GM23338 (cell line): ENCODE results near the gene OR8B8. TPM values are rescaled to one million over a fixed set of nuclear protein-coding genes. Genes with fewer than 3 reads are reported as not detected.

Source experiments
- ATAC-seq: fragments of 200-7000 bp; cut with Tn5 transposase; 3 replicates; pipeline ENCODE4 v1.9.1; 2020
- DNase-seq: peaks from one replicate; pipeline ENCODE4 v3.0.0-alpha.2; 2015; ENCODE audit warnings: low spot score
- H2AFZ ChIP-seq: fragments of 200-600 bp; sonication (generic); 2 replicates; pipeline ENCODE4 v1.8.0; 2016; ENCODE audit warnings: antibody characterized with exemption, mild to moderate bottlenecking, moderate library complexity
- H3F3A ChIP-seq: fragments of 200-600 bp; sonication (generic); replicated peaks from 2 replicates; pipeline ENCODE4 v1.8.0; 2017; ENCODE audit warnings: antibody characterized with exemption, mixed run types, low read depth
- H3K27ac ChIP-seq: fragments of 200-600 bp; sonication (generic); 2 replicates; pipeline ENCODE4 v1.6.1; 2016; ENCODE audit warnings: low read depth
- H3K27me3 ChIP-seq: fragments of 200-600 bp; sonication (generic); 2 replicates; pipeline ENCODE4 v1.8.0; 2016; ENCODE audit warnings: mild to moderate bottlenecking, mixed run types, moderate library complexity; ENCODE audit not compliant: insufficient read depth
- H3K36me3 ChIP-seq: fragments of 200-600 bp; sonication (generic); 2 replicates; pipeline ENCODE4 v1.8.0; 2016; ENCODE audit warnings: mild to moderate bottlenecking; ENCODE audit not compliant: insufficient read depth
- H3K4me1 ChIP-seq: fragments of 200-600 bp; sonication (generic); 2 replicates; pipeline ENCODE4 v1.8.0; 2016; ENCODE audit warnings: mild to moderate bottlenecking, moderate library complexity; ENCODE audit not compliant: insufficient read depth
- H3K4me2 ChIP-seq: fragments of 200-600 bp; sonication (generic); 2 replicates; pipeline ENCODE4 v1.7.1; 2017; ENCODE audit warnings: mixed run types
- H3K4me3 ChIP-seq: fragments of 200-600 bp; sonication (generic); 2 replicates; pipeline ENCODE4 v1.6.1; 2016; ENCODE audit warnings: mixed run types
- H3K79me2 ChIP-seq: fragments of 200-600 bp; sonication (generic); replicated peaks from 2 replicates; pipeline ENCODE4 v1.8.0; 2017; ENCODE audit warnings: mild to moderate bottlenecking; ENCODE audit not compliant: insufficient read depth
- H3K9me2 ChIP-seq: fragments of 200-600 bp; sonication (generic); 2 replicates; pipeline ENCODE4 v1.8.0; 2017; ENCODE audit not compliant: insufficient read depth
- H4K20me1 ChIP-seq: fragments of 200-600 bp; sonication (generic); replicated peaks from 2 replicates; pipeline ENCODE4 v1.8.0; 2017; ENCODE audit warnings: mild to moderate bottlenecking; ENCODE audit not compliant: insufficient read depth
- H3K27ac Mint-ChIP-seq: 2 replicates; pipeline ENCODE4 v1.8.0; 2020; ENCODE audit warnings: inconsistent platforms, mild to moderate bottlenecking, moderate library complexity, mixed read lengths
- H3K27me3 Mint-ChIP-seq: 3 replicates; pipeline ENCODE4 v1.8.0; 2022; ENCODE audit warnings: low read depth, mild to moderate bottlenecking, moderate library complexity, mixed read lengths, inconsistent platforms; ENCODE audit not compliant: insufficient read depth, poor library complexity
- H3K36me3 Mint-ChIP-seq: 3 replicates; pipeline ENCODE4 v1.8.0; 2021; ENCODE audit warnings: low read depth, mild to moderate bottlenecking, inconsistent platforms, moderate library complexity, mixed read lengths
- H3K4me1 Mint-ChIP-seq: 3 replicates; pipeline ENCODE4 v1.8.0; 2020; ENCODE audit warnings: mild to moderate bottlenecking, inconsistent platforms, mixed read lengths
- H3K4me3 Mint-ChIP-seq: 3 replicates; pipeline ENCODE4 v1.8.0; 2021; ENCODE audit warnings: moderate library complexity, mild to moderate bottlenecking, inconsistent platforms, mixed read lengths
- H3K9me3 Mint-ChIP-seq: 3 replicates; pipeline ENCODE4 v1.8.0; 2020; ENCODE audit warnings: moderate library complexity, mild to moderate bottlenecking, inconsistent platforms, mixed read lengths
- CREB1 ChIP-seq: fragments of 250-450 bp; sonication (Bioruptor Pico); IDR thresholded peaks from 2 replicates; pipeline ENCODE4 v1.5.0; 2020; ENCODE audit warnings: low read depth, mild to moderate bottlenecking, moderate library complexity
- CTCF ChIP-seq, 2 experiments: fragments of 200-600 bp in 1 of 2; sonication (generic) in 1 of 2; conservative IDR thresholded peaks; 2 replicates each; pipeline versions ENCODE4 v1.5.1 to v1.6.1; 2016 to 2017; ENCODE audit warnings: antibody characterized with exemption in 2 of 2, low read depth in 2 of 2, mild to moderate bottlenecking in 2 of 2, moderate library complexity in 1 of 2
- ETS1 ChIP-seq: IDR thresholded peaks from 2 replicates; pipeline ENCODE4 v1.6.1; 2016; ENCODE audit warnings: antibody characterized with exemption
- EZH2phosphoT487 ChIP-seq: fragments of 200-600 bp; sonication (generic); IDR thresholded peaks from one replicate; pipeline ENCODE4 v1.8.1; 2018; ENCODE audit warnings: antibody characterized with exemption; ENCODE audit not compliant: unreplicated experiment
- STAT1 ChIP-seq: IDR thresholded peaks from one replicate; pipeline ENCODE4 v1.6.1; 2016; ENCODE audit warnings: antibody characterized with exemption; ENCODE audit not compliant: unreplicated experiment
- ZNF114 ChIP-seq: fragments of 250-450 bp; sonication (Bioruptor Pico); IDR thresholded peaks from 2 replicates; pipeline ENCODE4 v1.5.0; 2020; ENCODE audit warnings: mild to moderate bottlenecking, moderate library complexity
- ZNF331 ChIP-seq: fragments of 250-450 bp; sonication (Bioruptor Pico); IDR thresholded peaks from 2 replicates; pipeline ENCODE4 v1.5.0; 2020; ENCODE audit warnings: low read depth, mild to moderate bottlenecking, moderate library complexity
- ZNF462 ChIP-seq: fragments of 250-450 bp; sonication (Bioruptor Pico); IDR thresholded peaks from 2 replicates; pipeline ENCODE4 v1.5.0; 2020; ENCODE audit warnings: mild to moderate bottlenecking, moderate library complexity
- polyA plus RNA-seq: library from polyadenylated mRNA; unstranded; fragments of >200 nt; fragmentation: Nextera tagmentation; extraction: Ambion mirVana; gene quantifications from 2 replicates; pipeline ENCODE4 v1.2.1, GENCODE V29; 2016
- total RNA-seq: library from RNA; depleted of rRNA; stranded (reverse); fragments of >200 nt; shearing (Covaris generic); gene quantifications from 2 replicates; pipeline ENCODE4 v1.2.3, GENCODE V29; 2014

Gene OR8B8
- total and polyA plus RNA-seq, 2 experiments from 2014 or later = not detected

- H3K4me1 ChIP-seq = peaks cover 14% of the 10 kb centered on the region; the same call in 1 of the 2 replicates
- DNase-seq (peak; percentile 66), ATAC-seq (peak; percentile 65)
- H3K27ac ChIP-seq = no peak overlapping the region
- H3K9me2 ChIP-seq = peaks cover 5% of the 10 kb centered on the region
- H3K4me2 ChIP-seq = no peak overlapping the region
- no peak for TF ChIP-seq EZH2phosphoT487
- TF ChIP-seq STAT1 = no peak
- no peak for TF ChIP-seq ZNF331 (CRISPR knock-in tag)
- peak; percentile 13 to 30; a peak in 2 of 4 replicates for TF ChIP-seq CTCF (conservative IDR thresholded peaks at IDR 0.05; ENCODE audit: low read depth in 2 of 2)
- TF ChIP-seq CREB1 (CRISPR knock-in tag) = no peak
- TF ChIP-seq ZNF114 (CRISPR knock-in tag) = no peak
- Mint-ChIP-seq H3K27me3 (no peaks in the 10 kb centered on the region), H3K9me3 (peaks cover 3% of the 10 kb centered on the region; the same call in 1 of the 3 replicates), H3K4me3 (no peak overlapping the region), H3K36me3 (no peaks in the 10 kb centered on the region), H3K27ac (no peak overlapping the region), H3K4me1 (peaks cover 26% of the 10 kb centered on the region)
- H3K36me3 ChIP-seq = no peaks in the 10 kb centered on the region
- H4K20me1 ChIP-seq = no peaks in the 10 kb centered on the region
- no peaks in the 10 kb centered on the region for H3F3A ChIP-seq
- no peaks in the 10 kb centered on the region for H3K79me2 ChIP-seq
- H2AFZ ChIP-seq = no peak overlapping the region
- no peaks in the 10 kb centered on the region; the same call in 1 of the 2 replicates for H3K27me3 ChIP-seq
- no peak overlapping the region for H3K4me3 ChIP-seq
Measured at GRCh38 chr11:124483422-124483821, 37.9 kb upstream of the OR8B8 start.

- H3K79me2 ChIP-seq = no peaks in the 10 kb centered on the region
- Mint-ChIP-seq H3K27ac (peak overlapping the region; percentile 16; the same call in 1 of the 2 replicates), H3K36me3 (no peaks in the 10 kb centered on the region), H3K4me3 (no peak overlapping the region), H3K4me1 (peaks cover 26% of the 10 kb centered on the region), H3K27me3 (no peaks in the 10 kb centered on the region), H3K9me3 (no peaks in the 10 kb centered on the region)
- no peaks in the 10 kb centered on the region; the same call in 1 of the 2 replicates for H3K27me3 ChIP-seq
- DNase-seq (no peak), ATAC-seq (peak; percentile 19; the same call in 2 of the 3 replicates)
- no peak overlapping the region for H3K4me2 ChIP-seq
- no peaks in the 10 kb centered on the region for H4K20me1 ChIP-seq
- no peak overlapping the region for H3K27ac ChIP-seq
- peaks cover 2% of the 10 kb centered on the region for H3K9me2 ChIP-seq
- H3F3A ChIP-seq = no peaks in the 10 kb centered on the region
- peak overlapping the region; percentile 38 for H2AFZ ChIP-seq
- H3K4me3 ChIP-seq = no peak overlapping the region
- H3K4me1 ChIP-seq = peaks cover 14% of the 10 kb centered on the region; the same call in 1 of the 2 replicates
- H3K36me3 ChIP-seq = no peaks in the 10 kb centered on the region
- TF ChIP-seq CTCF (conservative IDR thresholded peaks at IDR 0.05; ENCODE audit: low read depth in 2 of 2) = no peak
- no peak for TF ChIP-seq ETS1
- TF ChIP-seq STAT1 = no peak
- TF ChIP-seq ZNF114 (CRISPR knock-in tag) = no peak
- TF ChIP-seq ZNF331 (CRISPR knock-in tag) = no peak
- TF ChIP-seq ZNF462 = no peak
Measured at GRCh38 chr11:124482362-124483147, 37.1 kb upstream of the OR8B8 start.
